Islet precursor cell (in vitro differentiated cells): ENCODE data around the gene SLC25A22.

Source experiments
- DNase-seq: peaks from one replicate; pipeline ENCODE4 v3.0.0-alpha.2; 2018

Gene SLC25A22

DNA sequence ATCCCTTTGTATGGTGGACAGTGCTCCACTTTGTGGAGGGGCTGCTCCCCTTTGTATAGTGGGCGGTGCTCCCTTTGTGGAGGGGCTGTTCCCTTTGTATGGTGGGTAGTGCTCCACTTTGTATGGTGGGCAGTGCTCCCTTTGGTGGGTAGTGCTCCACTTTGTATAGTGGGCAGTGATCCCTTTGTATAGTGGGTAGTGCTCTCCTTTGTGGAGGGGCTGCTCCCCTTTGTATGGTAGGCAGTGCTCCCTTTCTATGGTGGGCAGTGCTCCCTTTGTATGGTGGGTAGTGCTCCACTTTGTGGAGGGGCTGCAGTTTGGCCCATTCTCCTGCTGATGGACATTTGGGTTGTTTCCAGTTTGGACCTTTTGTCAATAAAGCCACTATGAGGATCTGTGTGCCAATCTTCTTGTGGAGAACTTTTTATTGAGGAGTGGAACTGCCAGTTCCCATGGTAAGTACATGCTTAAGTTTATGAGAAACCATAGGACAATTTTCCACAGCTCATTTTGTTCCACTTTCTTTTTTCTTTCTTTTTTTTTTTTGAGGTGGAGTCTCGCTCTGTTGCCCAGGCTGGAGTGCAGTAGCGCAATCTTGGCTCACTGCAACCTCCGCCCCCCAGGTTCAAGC lies 55.4 kb downstream of the SLC25A22 start:
- no peak for DNase-seq

DNA sequence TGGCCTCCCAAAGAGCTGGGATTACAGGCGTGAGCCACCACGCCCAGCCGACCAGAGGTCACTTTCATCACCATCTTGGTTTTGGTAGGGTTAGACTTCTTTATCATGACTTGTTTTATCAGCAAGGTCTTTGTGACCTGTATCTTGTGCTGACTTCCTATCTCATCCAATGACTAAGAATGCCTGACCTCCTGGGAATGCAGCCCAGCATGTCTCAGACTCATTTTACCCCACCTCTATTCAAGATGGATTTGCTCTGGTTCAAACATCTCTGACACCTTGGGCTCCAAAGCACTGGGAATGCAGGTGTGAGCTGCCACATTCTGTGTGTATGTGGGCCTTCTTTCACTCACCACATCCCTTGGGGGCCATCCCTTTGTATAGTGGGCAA lies 55.9 kb downstream of the SLC25A22 start:
- no peak for DNase-seq
